HEK293T (cell line): ENCODE measurements around the gene STARD5.

ENCODE experiments used
- ARNT ChIP-seq: fragments of 450-650 bp; IDR thresholded peaks from 2 replicates; pipeline ENCODE4 v1.6.1; 2017; ENCODE audit warnings: mild to moderate bottlenecking
- BHLHE40 ChIP-seq: fragments of 450-650 bp; IDR thresholded peaks from 2 replicates; pipeline ENCODE4 v1.6.1; 2016; ENCODE audit warnings: mild to moderate bottlenecking, moderate library complexity, borderline replicate concordance
- ELF4 ChIP-seq: fragments of 450-650 bp; IDR thresholded peaks from 2 replicates; pipeline ENCODE4 v1.6.1; 2017; ENCODE audit warnings: antibody characterized with exemption
- HDGF ChIP-seq: fragments of 450-650 bp; IDR thresholded peaks from 2 replicates; pipeline ENCODE4 v1.6.1; 2017; ENCODE audit warnings: antibody characterized with exemption, borderline replicate concordance
- NFRKB ChIP-seq: fragments of 450-650 bp; IDR thresholded peaks from 2 replicates; pipeline ENCODE4 v1.6.1; 2016; ENCODE audit warnings: mild to moderate bottlenecking, moderate library complexity
- SP1 ChIP-seq: fragments of 450-650 bp; IDR thresholded peaks from 2 replicates; pipeline ENCODE4 v1.6.1; 2017
- TARDBP ChIP-seq: fragments of 450-650 bp; IDR thresholded peaks from 2 replicates; pipeline ENCODE4 v1.6.1; 2016
- TF ChIP-seq, protein P1 (sequence below): fragments of 450-650 bp; IDR thresholded peaks from 2 replicates; pipeline ENCODE4 v1.6.1; 2016

- TF ChIP-seq HDGF (no peak), BHLHE40 (no peak), SP1 (no peak), TARDBP (no peak), ELF4 (no peak), ARNT (no peak), NFRKB (no peak)
- TF ChIP-seq, protein P1, sequence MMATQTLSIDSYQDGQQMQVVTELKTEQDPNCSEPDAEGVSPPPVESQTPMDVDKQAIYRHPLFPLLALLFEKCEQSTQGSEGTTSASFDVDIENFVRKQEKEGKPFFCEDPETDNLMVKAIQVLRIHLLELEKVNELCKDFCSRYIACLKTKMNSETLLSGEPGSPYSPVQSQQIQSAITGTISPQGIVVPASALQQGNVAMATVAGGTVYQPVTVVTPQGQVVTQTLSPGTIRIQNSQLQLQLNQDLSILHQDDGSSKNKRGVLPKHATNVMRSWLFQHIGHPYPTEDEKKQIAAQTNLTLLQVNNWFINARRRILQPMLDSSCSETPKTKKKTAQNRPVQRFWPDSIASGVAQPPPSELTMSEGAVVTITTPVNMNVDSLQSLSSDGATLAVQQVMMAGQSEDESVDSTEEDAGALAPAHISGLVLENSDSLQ = no peak
Measured at GRCh38 chr15:81281766-81282605, 42.0 kb downstream of the STARD5 start.
